PFSK-1 (cell line): ENCODE measurements around the gene TMEM11.

ENCODE experiments used
- POLR2AphosphoS5 ChIP-seq: IDR thresholded peaks from 2 replicates; pipeline ENCODE4 v1.6.1; 2012; ENCODE audit warnings: low read depth, mild to moderate bottlenecking, control low read depth, low read length, moderate library complexity
- REST ChIP-seq, 2 experiments: IDR thresholded peaks; 2 replicates each; pipeline versions ENCODE4 v1.6.1 to v1.8.0; 2011 to 2012; ENCODE audit warnings: low read depth in 2 of 2, low read length in 2 of 2, control low read depth in 1 of 2, inconsistent platforms in 1 of 2, mild to moderate bottlenecking in 1 of 2, moderate library complexity in 1 of 2; ENCODE audit not compliant: insufficient read depth in 1 of 2
- SIN3A ChIP-seq: IDR thresholded peaks from 2 replicates; pipeline ENCODE4 v1.6.1; 2012; ENCODE audit warnings: mild to moderate bottlenecking, low read length, moderate library complexity, borderline replicate concordance; ENCODE audit not compliant: insufficient read depth
- TAF1 ChIP-seq: IDR thresholded peaks from 2 replicates; pipeline ENCODE4 v1.6.1; 2012; ENCODE audit warnings: low read length, control low read depth, borderline replicate concordance; ENCODE audit not compliant: insufficient read depth

GRCh38 chr17:21186399-21187187 lies 27.4 kb downstream of the TMEM11 start:
- TF ChIP-seq TAF1, result no peak
- TF ChIP-seq POLR2AphosphoS5, result no peak
- peak in 1 of 2 experiments; percentile 55; a peak in 1 of 4 replicates for TF ChIP-seq REST (IDR thresholded peaks at IDR 0.05; ENCODE audit: insufficient read depth in 1 of 2, low read depth in 2 of 2, low read length in 2 of 2)
- no peak for TF ChIP-seq SIN3A
